Common myeloid progenitor, CD34-positive (primary cell): ENCODE results near the gene FBN1.

Experiments used
- CTCF ChIA-PET: fragments of 350-600 bp; sonication (Branson Sonifier 250); formaldehyde crosslinking; loops from one replicate; lab custom pipeline; 2021; ENCODE audit warnings: antibody characterized with exemption; lab: Charles Lee
- POLR2A ChIA-PET: fragments of 350-600 bp; sonication (Branson Sonifier 250); formaldehyde crosslinking; loops from one replicate; lab custom pipeline; 2021; ENCODE audit warnings: antibody characterized with exemption; lab: Charles Lee
- DNase-seq, 3 donors: peaks; one replicate each; pipeline versions ENCODE4 v3.0.0 to v3.0.0-alpha.2; 2013
- H3K27ac ChIP-seq, 2 experiments: 1 replicate in 1 of 2; 2 replicates in 1 of 2; pipeline ENCODE4 v1.7.0; 2013; ENCODE audit warnings: inconsistent platforms in 2 of 2, low read length in 2 of 2, mild to moderate bottlenecking in 2 of 2, low read depth in 1 of 2, moderate library complexity in 1 of 2; ENCODE audit not compliant: severe bottlenecking in 2 of 2, insufficient read depth in 1 of 2, poor library complexity in 1 of 2
- H3K27me3 ChIP-seq, 5 experiments: replicated peaks in 2 of 5; 1 replicate in 3 of 5; 2 replicates in 2 of 5; pipeline versions ENCODE4 v1.6.1 to v1.7.0; 2013; ENCODE audit warnings: low read length in 4 of 5, mild to moderate bottlenecking in 2 of 5, moderate library complexity in 2 of 5, inconsistent platforms in 1 of 5; ENCODE audit not compliant: insufficient read depth in 5 of 5, control insufficient read depth in 4 of 5
- H3K36me3 ChIP-seq, 4 experiments: 1 replicate in 2 of 4; 2 replicates in 2 of 4; pipeline versions ENCODE4 v1.6.1 to v1.7.0; 2013; ENCODE audit warnings: low read length in 3 of 4, control low read depth in 1 of 4, mild to moderate bottlenecking in 1 of 4; ENCODE audit not compliant: control insufficient read depth in 4 of 4, insufficient read depth in 4 of 4
- H3K4me1 ChIP-seq, 4 experiments: 1 replicate in 3 of 4; 2 replicates in 1 of 4; pipeline versions ENCODE4 v1.6.1 to v1.7.1; 2013; ENCODE audit warnings: low read length in 3 of 4, mild to moderate bottlenecking in 3 of 4, control low read depth in 1 of 4, inconsistent platforms in 1 of 4, moderate library complexity in 1 of 4; ENCODE audit not compliant: control insufficient read depth in 4 of 4, insufficient read depth in 4 of 4; ENCODE audit errors: control extremely low read depth in 1 of 4
- H3K4me3 ChIP-seq, 7 experiments: 1 replicate in 4 of 7; 2 replicates in 3 of 7; pipeline versions ENCODE4 v1.5.1 to v1.7.0; 2013; ENCODE audit warnings: mild to moderate bottlenecking in 7 of 7, low read length in 6 of 7, moderate library complexity in 6 of 7, inconsistent platforms in 2 of 7, low read depth in 2 of 7, control low read depth in 1 of 7; ENCODE audit not compliant: insufficient read depth in 4 of 7, control insufficient read depth in 1 of 7; ENCODE audit errors: extremely low read depth in 1 of 7
- H3K9me3 ChIP-seq, 5 experiments: 1 replicate in 4 of 5; 2 replicates in 1 of 5; pipeline versions ENCODE4 v1.6.1 to v1.7.1; 2013; ENCODE audit warnings: low read length in 4 of 5, mild to moderate bottlenecking in 2 of 5, inconsistent platforms in 1 of 5, low read depth in 1 of 5, moderate library complexity in 1 of 5; ENCODE audit not compliant: control insufficient read depth in 4 of 5, insufficient read depth in 2 of 5; ENCODE audit errors: control extremely low read depth in 1 of 5
- WGBS: methylation state at CpG from one replicate; pipeline ENCODE4 v1.1.5; 2013; ENCODE audit not compliant: insufficient coverage; 5-methylcytosine and 5-hydroxymethylcytosine counted together

Gene FBN1

GRCh38 chr15:48625126-48625525 lies 20.4 kb downstream of the FBN1 start:
- Histone ChIP-seq H3K36me3 (peaks cover 0 to 5% (median 0%) of the 10 kb centered on the region in 4 experiments), H3K4me3 (no peak overlapping the region), H3K9me3 (no peaks in the 10 kb centered on the region), H3K27me3 (no peaks in the 10 kb centered on the region), H3K4me1 (peaks cover 0 to 3% (median 0%) of the 10 kb centered on the region in 4 experiments), H3K27ac (no peak overlapping the region)
- DNase-seq: no peak
- WGBS: 90% methylated on average over 2 of the region's 2 CpGs
- ChIA-PET POLR2A (no interaction called here), CTCF (no interaction called here)

GRCh38 chr15:48624700-48625099 lies 20.8 kb downstream of the FBN1 start:
- ChIA-PET CTCF (no interaction called here), POLR2A (no interaction called here)
- WGBS: 100% methylated on average over 1 of the region's 4 CpGs
- no peak overlapping the region for H3K4me3 ChIP-seq
- H3K9me3 ChIP-seq: no peaks in the 10 kb centered on the region
- H3K27ac ChIP-seq: no peak overlapping the region
- H3K4me1 ChIP-seq: peaks cover 0 to 3% (median 0%) of the 10 kb centered on the region in 4 experiments
- H3K27me3 ChIP-seq: no peaks in the 10 kb centered on the region
- peaks cover 0 to 5% (median 0%) of the 10 kb centered on the region in 4 experiments for H3K36me3 ChIP-seq
- no peak for DNase-seq

- DNase-seq: no peak
- H3K4me1 ChIP-seq: peaks cover 0 to 3% (median 0%) of the 10 kb centered on the region in 4 experiments
- H3K4me3 ChIP-seq: no peak overlapping the region
- no peak overlapping the region for H3K27ac ChIP-seq
- peaks cover 0 to 5% (median 0%) of the 10 kb centered on the region in 4 experiments for H3K36me3 ChIP-seq
- 100% methylated on average over 1 of the region's 1 CpG for WGBS
- no peaks in the 10 kb centered on the region for H3K27me3 ChIP-seq
- ChIA-PET CTCF (no interaction called here), POLR2A (interaction anchor here (0.6 kb wide), 1 partner anchor 8 kb away, joined by 3 read pairs; no protein-coding TSS in a partner anchor)
- no peaks in the 10 kb centered on the region for H3K9me3 ChIP-seq
Measured at GRCh38 chr15:48623456-48623855, 22.1 kb downstream of the FBN1 start.

GRCh38 chr15:48622237-48622636 lies 23.3 kb downstream of the FBN1 start:
- ChIA-PET CTCF (no interaction called here), POLR2A (no interaction called here)
- Histone ChIP-seq H3K9me3 (no peaks in the 10 kb centered on the region), H3K4me3 (no peak overlapping the region), H3K27me3 (no peaks in the 10 kb centered on the region), H3K36me3 (peaks cover 0 to 2% (median 0%) of the 10 kb centered on the region in 4 experiments), H3K4me1 (peaks cover 0 to 3% (median 0%) of the 10 kb centered on the region in 4 experiments), H3K27ac (no peak overlapping the region)
- WGBS: 100% methylated on average over 1 of the region's 2 CpGs
- no peak for DNase-seq

- no peaks in the 10 kb centered on the region for H3K27me3 ChIP-seq
- ChIA-PET CTCF (interaction anchor here (1.2 to 1.8 kb wide), 3 partner anchors 14 to 94 kb away, joined by 3 to 4 read pairs (median 3); no protein-coding TSS in a partner anchor), POLR2A (interaction anchor here (0.7 kb wide), 1 partner anchor 422 kb away, joined by 3 read pairs; no protein-coding TSS in a partner anchor)
- peaks cover 0 to 3% (median 0%) of the 10 kb centered on the region in 4 experiments for H3K4me1 ChIP-seq
- H3K4me3 ChIP-seq: no peak overlapping the region
- H3K36me3 ChIP-seq: no peaks in the 10 kb centered on the region
- no peak for DNase-seq
- H3K27ac ChIP-seq: no peak overlapping the region
- no CpG with 5 or more reads among the region's 2 CpGs for WGBS
- H3K9me3 ChIP-seq: no peaks in the 10 kb centered on the region
Measured at GRCh38 chr15:48619446-48619845, 26.1 kb downstream of the FBN1 start.

GRCh38 chr15:48617619-48618018 lies 27.9 kb downstream of the FBN1 start:
- Histone ChIP-seq H3K4me3 (no peak overlapping the region), H3K9me3 (no peaks in the 10 kb centered on the region), H3K27me3 (no peaks in the 10 kb centered on the region), H3K27ac (no peak overlapping the region), H3K36me3 (peaks cover 0 to 3% (median under 1%) of the 10 kb centered on the region in 4 experiments), H3K4me1 (peaks cover 0 to 2% (median under 1%) of the 10 kb centered on the region in 4 experiments)
- 89% methylated on average over 2 of the region's 2 CpGs for WGBS
- peak in 1 of 3 donors; percentile 31 for DNase-seq
- ChIA-PET CTCF (no interaction called here), POLR2A (no interaction called here)

- Histone ChIP-seq H3K27me3 (no peaks in the 10 kb centered on the region), H3K4me3 (no peak overlapping the region), H3K27ac (no peak overlapping the region), H3K9me3 (no peaks in the 10 kb centered on the region), H3K4me1 (peaks cover 0 to 2% (median 0%) of the 10 kb centered on the region in 4 experiments), H3K36me3 (peaks cover 0 to 4% (median 1%) of the 10 kb centered on the region in 4 experiments)
- ChIA-PET POLR2A (no interaction called here), CTCF (no interaction called here)
- no CpG with 5 or more reads among the region's 2 CpGs for WGBS
- no peak for DNase-seq
Measured at GRCh38 chr15:48616216-48616615, 29.3 kb downstream of the FBN1 start.
